ENCODE results near the gene BTNL3. TPM values are rescaled to one million over a fixed set of nuclear protein-coding genes. Genes with fewer than 3 reads are reported as not detected.

Gene BTNL3
- total RNA-seq, 1 experiment from 2014 or later: not detected

DNA sequence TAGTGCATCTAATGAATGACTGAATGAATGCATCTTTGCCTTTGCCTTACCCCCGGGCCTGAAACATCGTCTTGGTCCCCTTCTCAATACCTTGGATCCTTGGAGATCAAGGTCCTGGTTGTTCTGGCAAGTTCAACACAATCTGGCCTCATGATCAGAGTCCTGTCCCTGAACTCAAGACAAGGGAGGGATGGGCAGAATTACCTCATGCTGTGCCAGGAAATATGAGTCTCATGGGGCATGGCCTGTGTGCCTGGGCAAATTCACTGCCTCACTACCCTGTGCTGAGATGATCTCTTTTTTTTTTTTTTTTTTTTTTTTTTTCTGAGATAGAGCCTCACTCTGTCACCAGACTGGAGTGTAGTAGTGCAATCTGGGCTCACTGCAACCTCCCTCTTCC lies 630 bp upstream of the BTNL3 start:
- Mint-ChIP-seq H3K4me1 (ENCODE audit: insufficient read depth, unreplicated experiment) (no peaks in the 10 kb centered on the region), H3K27ac (ENCODE audit: low read depth, unreplicated experiment) (no peak overlapping the region), H3K9me3 (ENCODE audit: unreplicated experiment) (peaks cover 7% of the 10 kb centered on the region), H3K36me3 (ENCODE audit: insufficient read depth, unreplicated experiment) (no peaks in the 10 kb centered on the region), H3K4me3 (ENCODE audit: unreplicated experiment) (no peak overlapping the region), H3K27me3 (ENCODE audit: insufficient read depth, unreplicated experiment) (peaks cover 10% of the 10 kb centered on the region)
- CTCF ChIA-PET: no interaction called here
- POLR2A ChIA-PET: no interaction called here
- TF ChIP-seq CTCF (IDR thresholded peaks at IDR 0.05; ENCODE audit: unreplicated experiment): no peak
- BruUV-seq (replicated peaks): no TSS peak
- intact Hi-C loops (cut with micrococcal nuclease): no loop called here
- DNase-seq (ENCODE audit: unreplicated experiment): no peak

DNA sequence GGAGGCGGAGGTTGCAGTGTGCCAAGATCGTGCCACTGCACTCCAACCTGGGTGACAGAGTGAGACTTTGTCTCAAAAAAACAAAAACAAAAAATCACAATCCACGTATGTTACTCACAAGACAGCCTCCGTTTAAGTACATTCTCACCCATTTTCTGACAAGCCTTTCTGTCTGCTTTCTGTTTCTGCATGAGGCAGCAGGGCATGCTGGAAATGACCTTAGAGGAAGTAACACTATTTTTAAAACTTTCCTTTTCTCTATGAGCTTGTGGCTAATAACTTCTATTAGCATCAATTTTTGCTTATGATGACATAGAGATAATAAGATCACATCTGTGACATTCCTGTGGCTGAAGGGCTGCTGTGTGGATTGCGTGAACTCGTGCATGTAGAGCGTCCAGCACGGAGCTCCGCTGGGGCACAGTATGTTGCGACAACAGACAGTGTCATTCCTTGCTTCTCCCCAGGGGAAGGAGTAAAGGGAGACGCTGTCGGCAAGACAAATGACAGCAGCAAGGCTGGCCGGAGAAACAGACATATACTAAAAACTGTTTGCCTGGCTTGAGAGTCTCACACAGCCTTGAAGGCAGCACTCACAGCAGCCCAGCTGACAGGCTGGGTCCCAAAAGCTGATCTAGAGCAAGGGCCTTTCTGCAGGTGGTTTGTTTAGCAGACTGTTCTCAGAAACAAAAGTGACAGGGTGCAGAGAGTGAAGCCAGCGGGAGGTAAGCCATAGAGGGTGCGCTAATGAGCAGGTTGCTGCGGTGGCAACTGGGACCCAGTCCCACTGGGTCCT lies 1.6 kb downstream of the BTNL3 start:
- CTCF ChIA-PET: interaction anchor here (0.6 kb wide), 1 partner anchor 11 kb away, joined by 3 read pairs; no protein-coding TSS in a partner anchor
- Mint-ChIP-seq H3K4me1 (ENCODE audit: insufficient read depth, unreplicated experiment) (no peaks in the 10 kb centered on the region), H3K36me3 (ENCODE audit: insufficient read depth, unreplicated experiment) (no peaks in the 10 kb centered on the region), H3K27me3 (ENCODE audit: insufficient read depth, unreplicated experiment) (peaks cover 10% of the 10 kb centered on the region), H3K4me3 (ENCODE audit: unreplicated experiment) (no peak overlapping the region), H3K27ac (ENCODE audit: low read depth, unreplicated experiment) (no peak overlapping the region), H3K9me3 (ENCODE audit: unreplicated experiment) (peaks cover 15% of the 10 kb centered on the region)
- intact Hi-C loops (cut with micrococcal nuclease): no loop called here
- no peak for TF ChIP-seq CTCF (IDR thresholded peaks at IDR 0.05; ENCODE audit: unreplicated experiment)
- no peak for DNase-seq (ENCODE audit: unreplicated experiment)
- BruUV-seq (replicated peaks): no TSS peak
- POLR2A ChIA-PET: no interaction called here

- Mint-ChIP-seq H3K27ac (ENCODE audit: low read depth, unreplicated experiment) (no peak overlapping the region), H3K36me3 (ENCODE audit: insufficient read depth, unreplicated experiment) (no peaks in the 10 kb centered on the region), H3K9me3 (ENCODE audit: unreplicated experiment) (peaks cover 15% of the 10 kb centered on the region), H3K4me1 (ENCODE audit: insufficient read depth, unreplicated experiment) (no peaks in the 10 kb centered on the region), H3K27me3 (ENCODE audit: insufficient read depth, unreplicated experiment) (peaks cover 10% of the 10 kb centered on the region), H3K4me3 (ENCODE audit: unreplicated experiment) (no peak overlapping the region)
- DNase-seq (ENCODE audit: unreplicated experiment): no peak
- POLR2A ChIA-PET: no interaction called here
- no TSS peak for BruUV-seq (replicated peaks)
- CTCF ChIA-PET: no interaction called here
- no peak for TF ChIP-seq CTCF (IDR thresholded peaks at IDR 0.05; ENCODE audit: unreplicated experiment)
- intact Hi-C loops (cut with micrococcal nuclease): no loop called here
Measured at GRCh38 chr5:180990882-180991242, 2.2 kb downstream of the BTNL3 start.

- no peak overlapping the region for H3K27ac Mint-ChIP-seq (ENCODE audit: low read depth, unreplicated experiment)
- no TSS peak for BruUV-seq (replicated peaks)
- intact Hi-C loops (cut with micrococcal nuclease): no loop called here
- no peak for TF ChIP-seq CTCF (IDR thresholded peaks at IDR 0.05; ENCODE audit: unreplicated experiment)
- H3K36me3 Mint-ChIP-seq (ENCODE audit: insufficient read depth, unreplicated experiment): no peaks in the 10 kb centered on the region
- H3K4me3 Mint-ChIP-seq (ENCODE audit: unreplicated experiment): no peak overlapping the region
- no peaks in the 10 kb centered on the region for H3K4me1 Mint-ChIP-seq (ENCODE audit: insufficient read depth, unreplicated experiment)
- peaks cover 9% of the 10 kb centered on the region for H3K27me3 Mint-ChIP-seq (ENCODE audit: insufficient read depth, unreplicated experiment)
- ChIA-PET CTCF (interaction anchor here (0.6 kb wide), 2 partner anchors 86 to 140 kb away, joined by 3 read pairs; no protein-coding TSS in a partner anchor), POLR2A (interaction anchor here (1.4 kb wide), 1 partner anchor 16 kb away, joined by 4 read pairs; no protein-coding TSS in a partner anchor)
- no peak for DNase-seq (ENCODE audit: unreplicated experiment)
- H3K9me3 Mint-ChIP-seq (ENCODE audit: unreplicated experiment): no peaks in the 10 kb centered on the region
Measured at GRCh38 chr5:181001947-181002346, 13.3 kb downstream of the BTNL3 start.
